IPS-18c (cell line): Measurements from ENCODE around the gene GRIK5.

Experiments
- H3K4me3 ChIP-seq: 2 replicates; pipeline ENCODE4 v1.7.0; 2013; ENCODE audit warnings: low read depth, mild to moderate bottlenecking, low read length, moderate library complexity; ENCODE audit not compliant: insufficient read depth
- H3K9me3 ChIP-seq: one replicate; pipeline ENCODE4 v1.6.1; 2013; ENCODE audit warnings: mild to moderate bottlenecking, low read length, moderate library complexity; ENCODE audit not compliant: control insufficient read depth, insufficient read depth

GRIK5 gene

GRCh38 chr19:41959056-41960053 lies 110.7 kb downstream of the GRIK5 start, which contains the start of gene RABAC1:
Gene RABAC1, minus strand, starts transcription at chr19:41959321. Its CDS starts 29 bp downstream, at chr19:41959292.
- peak within 1 kb of the TSS; percentile 98 for H3K4me3 ChIP-seq

GRCh38 chr19:41958367-41959055 lies 111.5 kb downstream of the GRIK5 start:
- Histone ChIP-seq H3K9me3 (no peaks in the 10 kb centered on the region), H3K4me3 (peak overlapping the region; percentile 98)

More at GRCh38 chr19:41959056-41960053, 110.7 kb downstream of the GRIK5 start, which contains the start of gene RABAC1:
- H3K9me3 ChIP-seq, result no peaks in the 10 kb centered on the region

GRCh38 chr19:41957838-41958366 lies 112.1 kb downstream of the GRIK5 start:
- H3K4me3 ChIP-seq, result peak overlapping the region; percentile 98

DNA sequence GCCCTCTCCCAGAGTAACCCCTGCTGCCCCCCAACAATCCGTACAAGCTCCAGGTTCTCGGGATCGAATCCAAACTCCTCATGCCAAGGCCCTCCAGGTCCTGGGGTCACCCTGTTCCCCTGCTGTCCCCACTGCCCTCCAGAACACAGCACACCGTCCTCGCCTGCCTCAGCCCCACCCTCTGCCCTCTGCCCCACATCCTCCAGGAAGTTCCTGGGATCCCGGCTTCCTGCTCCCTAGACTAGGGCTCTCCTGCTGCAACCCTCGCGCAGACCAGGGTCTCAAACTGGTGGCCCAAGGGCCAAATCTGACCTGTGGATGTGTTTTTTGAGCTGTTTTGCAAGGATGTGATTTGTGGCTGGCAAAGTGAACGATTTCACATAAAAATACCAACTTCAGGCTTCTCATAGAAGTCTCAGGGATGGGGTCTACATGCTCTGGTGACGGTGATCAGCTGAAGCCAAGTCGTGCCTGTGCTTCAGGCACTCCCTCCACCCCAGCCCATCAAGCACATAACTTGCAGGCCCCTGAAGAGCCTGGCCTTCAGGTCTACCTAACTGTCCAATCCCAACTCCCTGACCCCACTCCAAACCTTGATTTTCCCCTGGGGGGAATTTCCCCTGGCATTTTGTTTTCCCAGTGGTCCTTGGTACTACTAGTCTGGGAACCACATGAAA lies 112.7 kb downstream of the GRIK5 start:
- Histone ChIP-seq H3K9me3 (no peaks in the 10 kb centered on the region), H3K4me3 (peak overlapping the region; percentile 20; the same call in 1 of the 2 replicates)

More at GRCh38 chr19:41957838-41958366, 112.1 kb downstream of the GRIK5 start:
- no peaks in the 10 kb centered on the region for H3K9me3 ChIP-seq

DNA sequence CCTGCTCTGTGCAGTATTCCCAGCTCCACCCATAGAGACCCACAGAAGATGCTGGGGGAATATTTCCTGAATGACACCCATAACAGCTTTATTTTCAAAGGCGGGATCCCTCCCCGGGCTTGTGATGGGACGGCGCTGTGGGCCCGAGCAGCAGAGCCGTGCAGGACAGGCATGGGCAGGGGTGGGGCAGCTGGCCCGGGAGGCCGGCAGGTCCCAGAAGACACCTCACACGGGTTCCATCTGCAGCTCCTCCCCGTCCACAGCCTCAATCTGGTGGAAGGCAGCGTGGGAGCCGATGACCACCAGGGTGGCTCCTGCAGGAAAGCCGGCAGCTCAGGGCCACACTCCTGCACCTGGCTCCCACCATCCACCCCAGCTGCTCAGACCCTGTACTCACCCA lies 113.4 kb downstream of the GRIK5 start:
- Histone ChIP-seq H3K4me3 (no peak overlapping the region), H3K9me3 (no peaks in the 10 kb centered on the region)

DNA sequence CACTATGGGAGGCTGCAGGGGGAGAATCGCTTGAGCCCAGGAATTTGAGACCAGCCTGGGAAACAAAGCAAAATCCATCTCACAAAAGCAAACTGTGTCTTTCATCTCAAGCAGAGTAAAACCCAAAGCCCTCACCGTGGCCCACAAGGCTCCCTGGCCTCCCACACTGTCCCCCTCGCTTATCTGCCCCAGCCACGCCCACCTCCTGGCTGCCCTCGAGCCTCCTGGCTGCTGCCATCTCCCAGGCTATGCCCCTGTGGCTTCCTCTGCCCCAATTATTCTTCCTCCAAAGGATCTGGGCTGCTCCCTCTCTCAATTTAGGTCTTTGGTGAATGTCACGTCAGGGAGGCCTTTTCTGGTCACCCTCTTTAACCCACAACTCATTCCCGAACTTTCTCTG lies 114.5 kb downstream of the GRIK5 start:
- Histone ChIP-seq H3K4me3 (no peak overlapping the region), H3K9me3 (no peaks in the 10 kb centered on the region)

GRCh38 chr19:41951686-41952172 lies 118.3 kb downstream of the GRIK5 start:
- H3K9me3 ChIP-seq, result no peaks in the 10 kb centered on the region
- H3K4me3 ChIP-seq, result no peak overlapping the region
